Stimulated activated CD4-positive, alpha-beta T cell treated with anti-CD3 and anti-CD28 coated beads, Interleukin-2, amount 100 ng/mL, for 4 hours (primary cell): ENCODE data around the gene SDSL.

ENCODE experiments used
- DNase-seq: peaks from one replicate; pipeline ENCODE4 v3.0.0-alpha.2; 2020; ENCODE audit warnings: low read depth

Gene SDSL

GRCh38 chr12:113396828-113397496, 25.2 kb upstream of the SDSL start:
- DNase-seq, result no peak

- DNase-seq, result no peak
Measured at GRCh38 chr12:113397497-113398197, 24.5 kb upstream of the SDSL start.

GRCh38 chr12:113398346-113399290, 23.6 kb upstream of the SDSL start:
- no peak for DNase-seq

- DNase-seq, result no peak
Measured at GRCh38 chr12:113399490-113399889, 22.7 kb upstream of the SDSL start.

- no peak for DNase-seq
Measured at GRCh38 chr12:113400362-113400761, 21.8 kb upstream of the SDSL start.

GRCh38 chr12:113401066-113402000, 20.8 kb upstream of the SDSL start:
- DNase-seq, result no peak

GRCh38 chr12:113402586-113403260, 19.5 kb upstream of the SDSL start:
- DNase-seq, result no peak

GRCh38 chr12:113403435-113404415, 18.5 kb upstream of the SDSL start, which contains the start of gene SDS:
Gene SDS (minus strand): TSS chr12:113403887. CDS start chr12:113399708, 4,179 bp downstream.
- no peak for DNase-seq

GRCh38 chr12:113405694-113406093, 16.5 kb upstream of the SDSL start:
- no peak for DNase-seq

GRCh38 chr12:113407931-113408600, 14.1 kb upstream of the SDSL start:
- no peak for DNase-seq

GRCh38 chr12:113408756-113409298, 13.4 kb upstream of the SDSL start:
- no peak for DNase-seq

- no peak for DNase-seq
Measured at GRCh38 chr12:113409462-113410124, 12.6 kb upstream of the SDSL start.

- no peak for DNase-seq
Measured at GRCh38 chr12:113413488-113413939, 8.7 kb upstream of the SDSL start.

GRCh38 chr12:113414519-113415038, 7.6 kb upstream of the SDSL start:
- no peak for DNase-seq

GRCh38 chr12:113416091-113416754, 6.0 kb upstream of the SDSL start:
- no peak for DNase-seq

- no peak for DNase-seq
Measured at GRCh38 chr12:113418213-113418879, 3.8 kb upstream of the SDSL start.
